ENCODE results near the gene VCPKMT.

DNA sequence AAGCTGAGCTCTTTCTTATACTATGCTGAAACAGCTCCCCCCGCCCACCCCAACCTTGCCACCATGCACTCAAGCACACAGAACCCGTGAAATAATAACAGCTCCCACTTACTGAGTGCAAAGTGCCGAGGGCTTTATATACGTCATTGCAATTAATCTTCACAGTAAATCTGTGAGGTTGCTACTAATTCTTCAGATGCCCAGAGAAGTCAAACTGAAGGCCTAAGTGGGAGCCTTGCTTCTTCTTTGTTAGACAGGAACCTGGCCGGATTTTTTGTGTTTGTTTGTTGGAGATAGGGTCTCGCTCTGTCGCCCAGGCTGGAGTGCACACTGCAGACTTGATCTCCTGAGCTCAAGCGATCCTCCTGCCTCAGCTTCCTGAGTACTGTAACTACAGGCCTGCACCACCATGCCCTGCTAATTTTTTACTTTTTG, 34.0 kb downstream of the VCPKMT start:
- TF ChIP-seq, protein P1, sequence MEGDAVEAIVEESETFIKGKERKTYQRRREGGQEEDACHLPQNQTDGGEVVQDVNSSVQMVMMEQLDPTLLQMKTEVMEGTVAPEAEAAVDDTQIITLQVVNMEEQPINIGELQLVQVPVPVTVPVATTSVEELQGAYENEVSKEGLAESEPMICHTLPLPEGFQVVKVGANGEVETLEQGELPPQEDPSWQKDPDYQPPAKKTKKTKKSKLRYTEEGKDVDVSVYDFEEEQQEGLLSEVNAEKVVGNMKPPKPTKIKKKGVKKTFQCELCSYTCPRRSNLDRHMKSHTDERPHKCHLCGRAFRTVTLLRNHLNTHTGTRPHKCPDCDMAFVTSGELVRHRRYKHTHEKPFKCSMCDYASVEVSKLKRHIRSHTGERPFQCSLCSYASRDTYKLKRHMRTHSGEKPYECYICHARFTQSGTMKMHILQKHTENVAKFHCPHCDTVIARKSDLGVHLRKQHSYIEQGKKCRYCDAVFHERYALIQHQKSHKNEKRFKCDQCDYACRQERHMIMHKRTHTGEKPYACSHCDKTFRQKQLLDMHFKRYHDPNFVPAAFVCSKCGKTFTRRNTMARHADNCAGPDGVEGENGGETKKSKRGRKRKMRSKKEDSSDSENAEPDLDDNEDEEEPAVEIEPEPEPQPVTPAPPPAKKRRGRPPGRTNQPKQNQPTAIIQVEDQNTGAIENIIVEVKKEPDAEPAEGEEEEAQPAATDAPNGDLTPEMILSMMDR (conservative IDR thresholded peaks at IDR 0.05; ENCODE audit: low read depth, low read length), result no peak
- TF ChIP-seq EZH2 (IDR thresholded peaks at IDR 0.05; ENCODE audit: low read length, unreplicated experiment), result no peak
- TF ChIP-seq EZH2phosphoT487 (IDR thresholded peaks at IDR 0.05; ENCODE audit: borderline replicate concordance, low read length), result no peak

All from PC-3 (cell line).